T-cell (primary cell): ENCODE measurements around the gene ANAPC16. TPM values are rescaled to one million over a fixed set of nuclear protein-coding genes. Genes with fewer than 3 reads are reported as not detected.

Experiments
- ATAC-seq, 4 experiments: fragments of 200-7000 bp in 3 of 4; fragments of 150-1000 bp in 1 of 4; cut with Tn5 transposase; replicated peaks in 1 of 4; 1 replicate in 3 of 4; 2 replicates in 1 of 4; pipeline ENCODE4 v1.10.0; 2021; ENCODE audit warnings: moderate library complexity in 3 of 4, mild to moderate bottlenecking in 2 of 4, moderate number of reproducible peaks in 1 of 4
- CTCF ChIA-PET, 2 donors: fragments of 300-600 bp; sonication (Branson Sonifier 250); formaldehyde crosslinking; loops; one replicate each; lab custom pipeline; 2022; ENCODE audit warnings: antibody characterized with exemption in 2 of 2; lab: Charles Lee
- POLR2A ChIA-PET, 2 donors: fragments of 300-600 bp; sonication (Branson Sonifier 250); formaldehyde crosslinking; loops; one replicate each; lab custom pipeline; 2022; ENCODE audit warnings: antibody characterized with exemption in 2 of 2; lab: Charles Lee
- DNase-seq, 35 experiments: peaks; one replicate each; pipeline versions ENCODE4 v3.0.0 to v3.0.0-alpha.2; 2013 to 2023
- H3K27ac ChIP-seq: one replicate; pipeline ENCODE4 v1.5.1; 2013; ENCODE audit warnings: low read length
- H3K27me3 ChIP-seq, 2 experiments: replicated peaks in 1 of 2; 1 replicate in 1 of 2; 2 replicates in 1 of 2; pipeline versions ENCODE4 v1.6.1 to v1.7.0; 2013; ENCODE audit warnings: low read length in 1 of 2, mixed read lengths in 1 of 2; ENCODE audit not compliant: control insufficient read depth in 2 of 2, insufficient read depth in 2 of 2; ENCODE audit errors: extremely low read depth in 1 of 2
- H3K36me3 ChIP-seq, 2 donors: 1 replicate in 1 of 2; 2 replicates in 1 of 2; pipeline versions ENCODE4 v1.6.1 to v1.7.0; 2013; ENCODE audit warnings: low read length in 1 of 2; ENCODE audit not compliant: control insufficient read depth in 2 of 2, insufficient read depth in 1 of 2; ENCODE audit errors: extremely low read depth in 1 of 2
- H3K4me1 ChIP-seq, 2 experiments: 1 replicate in 1 of 2; 2 replicates in 1 of 2; pipeline versions ENCODE4 v1.6.1 to v1.7.0; 2013; ENCODE audit warnings: low read length in 2 of 2, mixed read lengths in 1 of 2; ENCODE audit not compliant: insufficient read depth in 2 of 2, control insufficient read depth in 1 of 2; ENCODE audit errors: extremely low read depth in 1 of 2
- H3K4me3 ChIP-seq, 2 donors: 1 replicate in 1 of 2; 2 replicates in 1 of 2; pipeline versions ENCODE4 v1.5.1 to v1.7.0; 2013; ENCODE audit warnings: mild to moderate bottlenecking in 2 of 2, low read length in 1 of 2, moderate library complexity in 1 of 2; ENCODE audit not compliant: control insufficient read depth in 1 of 2; ENCODE audit errors: extremely low read depth in 1 of 2
- H3K9me3 ChIP-seq: 2 replicates; pipeline ENCODE4 v1.7.0; 2013
- H3K27ac Mint-ChIP-seq, 2 donors: one replicate each; pipeline ENCODE4 v1.8.0; 2020 to 2021; ENCODE audit warnings: mild to moderate bottlenecking in 2 of 2, mixed read lengths in 2 of 2
- H3K27me3 Mint-ChIP-seq, 2 donors: one replicate each; pipeline ENCODE4 v1.8.0; 2021 to 2022; ENCODE audit warnings: mixed read lengths in 2 of 2
- H3K36me3 Mint-ChIP-seq: one replicate; pipeline ENCODE4 v1.8.0; 2021; ENCODE audit warnings: mixed read lengths
- H3K4me1 Mint-ChIP-seq, 3 donors: one replicate each; pipeline ENCODE4 v1.8.0; 2020 to 2022; ENCODE audit warnings: mixed read lengths in 3 of 3, mild to moderate bottlenecking in 1 of 3
- H3K4me3 Mint-ChIP-seq, 3 donors: one replicate each; pipeline ENCODE4 v1.8.0; 2020 to 2022; ENCODE audit warnings: mild to moderate bottlenecking in 3 of 3, mixed read lengths in 3 of 3, moderate library complexity in 3 of 3
- H3K9me3 Mint-ChIP-seq, 3 donors: one replicate each; pipeline ENCODE4 v1.8.0; 2020 to 2022; ENCODE audit warnings: mixed read lengths in 3 of 3
- WGBS: methylation state at CpG from one replicate; pipeline ENCODE4 v1.1.5; 2013; ENCODE audit warnings: missing lambda C conversion rate; ENCODE audit not compliant: insufficient coverage; 5-methylcytosine and 5-hydroxymethylcytosine counted together
- total RNA-seq, 35 experiments: library from RNA in 6 of 35; stranded (reverse) in 6 of 35; fragments of 120-200 nt in 1 of 35; gene quantifications; one replicate each; pipeline versions ENCODE4 v1.2.1 to v1.2.4 and lab custom pipeline; 2013 to 2026

ANAPC16 gene
- total RNA-seq, 5 donors from 2014 or later (not counting 1 experiment from before 2014, with no cell fraction given) = 97.9 to 119 (median 106) TPM

GRCh38 chr10:72226418-72227027 lies 10.7 kb downstream of the ANAPC16 start:
- no peaks in the 10 kb centered on the region for H3K27me3 ChIP-seq
- ChIA-PET CTCF (interaction anchor here (0.6 to 1.1 kb wide), 5 partner anchors 10 to 99 kb away, joined by 3 to 5 read pairs (median 3); no protein-coding TSS in a partner anchor), POLR2A (no interaction called here)
- H3K4me1 ChIP-seq = peaks cover 19 to 27% of the 10 kb centered on the region in 2 experiments
- ATAC-seq (no peak), DNase-seq (no peak)
- H3K36me3 ChIP-seq = peaks cover 4 to 47% of the 10 kb centered on the region in 2 donors
- H3K4me3 Mint-ChIP-seq = peak overlapping the region in 1 of 3 donors; percentile 19
- peak overlapping the region; percentile 52 to 78 for H3K27ac Mint-ChIP-seq
- H3K9me3 ChIP-seq = no peaks in the 10 kb centered on the region
- H3K4me3 ChIP-seq = no peak overlapping the region
- peaks cover 12% of the 10 kb centered on the region for H3K36me3 Mint-ChIP-seq
- no peaks in the 10 kb centered on the region for H3K27me3 Mint-ChIP-seq
- peaks cover 59 to 62% (median 60%) of the 10 kb centered on the region in 3 donors for H3K4me1 Mint-ChIP-seq
- no peak overlapping the region for H3K27ac ChIP-seq
- 72% methylated on average over 4 of the region's 6 CpGs for WGBS
- no peaks in the 10 kb centered on the region for H3K9me3 Mint-ChIP-seq

DNA sequence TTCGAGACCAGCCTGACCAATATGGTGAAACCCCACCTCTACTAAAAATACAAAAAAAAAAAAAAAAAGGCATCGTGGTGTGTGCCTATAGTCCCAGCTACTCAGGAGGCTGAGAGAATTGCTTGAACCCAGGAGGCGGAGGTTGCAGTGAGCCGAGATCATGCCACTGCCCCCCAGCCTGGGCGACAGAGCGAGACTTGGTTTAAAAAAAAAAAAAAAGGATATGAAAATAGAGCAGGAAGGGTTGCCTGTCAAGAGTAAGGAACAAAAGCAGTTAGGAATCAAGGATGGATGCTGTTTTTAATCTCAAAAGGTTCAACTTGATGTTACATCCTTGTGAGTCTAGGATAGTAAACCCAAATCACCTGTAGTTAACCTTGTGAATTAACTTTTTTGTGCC lies 12.0 kb downstream of the ANAPC16 start:
- Histone ChIP-seq H3K4me1 (peaks cover 19 to 24% of the 10 kb centered on the region in 2 experiments), H3K27ac (peak overlapping the region; percentile 20), H3K27me3 (no peaks in the 10 kb centered on the region), H3K36me3 (peaks cover 5 to 50% of the 10 kb centered on the region in 2 donors), H3K4me3 (no peak overlapping the region), H3K9me3 (no peaks in the 10 kb centered on the region)
- ChIA-PET POLR2A (no interaction called here), CTCF (interaction anchor here in 1 of 2 donors (0.6 to 1.1 kb wide), 4 partner anchors 12 to 1143 kb away, joined by 3 to 4 read pairs (median 3); partner anchors contain the start of gene ANAPC16)
- WGBS = 92% methylated on average over 4 of the region's 6 CpGs
- Mint-ChIP-seq H3K4me3 (no peak overlapping the region), H3K36me3 (peaks cover 11% of the 10 kb centered on the region), H3K4me1 (peaks cover 55 to 58% (median 57%) of the 10 kb centered on the region in 3 donors), H3K9me3 (no peaks in the 10 kb centered on the region), H3K27ac (peak overlapping the region; percentile 10 to 48), H3K27me3 (no peaks in the 10 kb centered on the region)
- ATAC-seq (no peak), DNase-seq (no peak)

- peaks cover 15% of the 10 kb centered on the region for H3K36me3 Mint-ChIP-seq
- no CpG with 5 or more reads among the region's 2 CpGs for WGBS
- Histone ChIP-seq H3K4me3 (no peak overlapping the region), H3K36me3 (peaks cover 7 to 54% of the 10 kb centered on the region in 2 donors), H3K27me3 (no peaks in the 10 kb centered on the region), H3K9me3 (no peaks in the 10 kb centered on the region), H3K4me1 (peaks cover 16 to 19% of the 10 kb centered on the region in 2 experiments), H3K27ac (peak overlapping the region; percentile 20)
- peak overlapping the region; percentile 46 to 48 for H3K27ac Mint-ChIP-seq
- no peak overlapping the region for H3K4me3 Mint-ChIP-seq
- H3K27me3 Mint-ChIP-seq = no peaks in the 10 kb centered on the region
- H3K9me3 Mint-ChIP-seq = no peaks in the 10 kb centered on the region
- CTCF ChIA-PET = interaction anchor here (0.6 to 2.1 kb wide), 5 partner anchors 9 to 1142 kb away, joined by 3 to 9 read pairs (median 3); partner anchors contain the start of genes ANAPC16 (in 1 of the 2) and SPOCK2 (in 1 of the 2)
- peaks cover 51 to 57% (median 55%) of the 10 kb centered on the region in 3 donors for H3K4me1 Mint-ChIP-seq
- ATAC-seq (no peak), DNase-seq (no peak)
- POLR2A ChIA-PET = interaction anchor here in 1 of 2 donors (0.7 kb wide), 1 partner anchor 126 kb away, joined by 6 read pairs; no protein-coding TSS in a partner anchor
Observed at GRCh38 chr10:72228318-72228751, 12.5 kb downstream of the ANAPC16 start.

- ATAC-seq (no peak), DNase-seq (no peak)
- ChIA-PET CTCF (interaction anchor here (0.6 to 2.1 kb wide), 10 partner anchors 10 to 333 kb away, joined by 3 to 9 read pairs (median 3); partner anchors contain the start of gene SPOCK2 (in 1 of the 2)), POLR2A (interaction anchor here (0.6 to 1.0 kb wide), 5 partner anchors 49 to 1847 kb away, joined by 3 to 6 read pairs (median 3); no protein-coding TSS in a partner anchor)
- WGBS = 40% methylated on average over 2 of the region's 8 CpGs
- no peaks in the 10 kb centered on the region for H3K9me3 Mint-ChIP-seq
- H3K4me3 ChIP-seq = no peak overlapping the region
- peaks cover 3 to 55% of the 10 kb centered on the region in 2 donors for H3K36me3 ChIP-seq
- H3K4me1 ChIP-seq = peaks cover 11 to 14% of the 10 kb centered on the region in 2 experiments
- H3K4me1 Mint-ChIP-seq = peaks cover 42 to 47% (median 45%) of the 10 kb centered on the region in 3 donors
- H3K4me3 Mint-ChIP-seq = no peak overlapping the region
- no peaks in the 10 kb centered on the region for H3K27me3 Mint-ChIP-seq
- H3K27ac Mint-ChIP-seq = peak overlapping the region; percentile 67 to 76
- peaks cover 11% of the 10 kb centered on the region for H3K36me3 Mint-ChIP-seq
- H3K27ac ChIP-seq = no peak overlapping the region
- no peaks in the 10 kb centered on the region for H3K27me3 ChIP-seq
- no peaks in the 10 kb centered on the region for H3K9me3 ChIP-seq
Observed at GRCh38 chr10:72229261-72230251, 13.7 kb downstream of the ANAPC16 start.

DNA sequence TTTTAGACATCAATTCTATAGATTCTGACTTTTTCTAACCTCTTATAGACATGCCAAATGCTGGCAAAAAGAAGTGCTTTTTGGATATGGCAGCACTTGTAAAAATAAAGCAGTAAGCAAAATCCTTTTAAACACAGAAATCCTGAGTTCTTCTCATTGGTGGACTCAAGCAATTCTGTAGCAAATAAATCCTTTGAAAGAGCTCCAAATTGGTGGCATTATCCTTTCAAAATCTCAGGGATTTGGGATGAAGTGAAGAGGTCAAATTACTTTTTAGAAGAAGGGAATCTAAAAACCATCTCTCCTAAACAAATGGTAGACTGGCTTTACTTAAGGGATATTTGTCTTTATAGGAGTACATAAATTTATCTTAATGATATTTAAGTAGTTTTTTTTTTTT lies 17.8 kb downstream of the ANAPC16 start:
- ChIA-PET CTCF (interaction anchor here (0.6 to 1.0 kb wide), 5 partner anchors 12 to 853 kb away, joined by 3 to 7 read pairs (median 3); no protein-coding TSS in a partner anchor), POLR2A (no interaction called here)
- H3K36me3 Mint-ChIP-seq = peaks cover 20% of the 10 kb centered on the region
- H3K27me3 Mint-ChIP-seq = no peaks in the 10 kb centered on the region
- Histone ChIP-seq H3K9me3 (no peaks in the 10 kb centered on the region), H3K27ac (no peak overlapping the region), H3K4me1 (peaks cover 0 to under 1% of the 10 kb centered on the region in 2 experiments), H3K4me3 (no peak overlapping the region), H3K36me3 (peaks cover 3 to 61% of the 10 kb centered on the region in 2 donors), H3K27me3 (no peaks in the 10 kb centered on the region)
- H3K4me3 Mint-ChIP-seq = no peak overlapping the region
- no peaks in the 10 kb centered on the region for H3K9me3 Mint-ChIP-seq
- DNase-seq (no peak), ATAC-seq (no peak)
- H3K4me1 Mint-ChIP-seq = peaks cover 21 to 30% (median 26%) of the 10 kb centered on the region in 3 donors
- no peak overlapping the region for H3K27ac Mint-ChIP-seq
